K562 (cell line): ENCODE results near the gene ASRGL1. TPM values are rescaled to one million over a fixed set of nuclear protein-coding genes. Genes with fewer than 3 reads are reported as not detected.

Source experiments
- FOXA1 ChIP-seq: fragments of 450-650 bp; IDR thresholded peaks from 2 replicates; pipeline ENCODE4 v1.6.1; 2016; ENCODE audit warnings: mild to moderate bottlenecking, borderline replicate concordance
- HNRNPL ChIP-seq: fragments of 200-400 bp; formaldehyde crosslinking; IDR thresholded peaks from 2 replicates; pipeline ENCODE4 v1.6.1; 2017; ENCODE audit warnings: low read depth, mild to moderate bottlenecking, low read length
- KDM4B ChIP-seq, 2 experiments: fragments of 450-650 bp in 1 of 2; sonication (generic) in 1 of 2; IDR thresholded peaks; 2 replicates each; pipeline ENCODE4 v1.6.1; 2016 to 2017; ENCODE audit warnings: borderline replicate concordance in 2 of 2, antibody characterized with exemption in 1 of 2, low read depth in 1 of 2, mild to moderate bottlenecking in 1 of 2
- MBD1 ChIP-seq: fragments of 250-450 bp; sonication (Bioruptor Pico); IDR thresholded peaks from 2 replicates; pipeline ENCODE4 v1.8.0; 2022; ENCODE audit warnings: inconsistent platforms
- MNT ChIP-seq, 2 experiments: fragments of 450-650 bp; conservative IDR thresholded peaks; 2 replicates each; pipeline ENCODE4 v1.6.1; 2017; ENCODE audit warnings: mild to moderate bottlenecking in 2 of 2, moderate library complexity in 2 of 2
- NFE2L1 ChIP-seq: fragments of 450-650 bp; IDR thresholded peaks from 2 replicates; pipeline ENCODE4 v1.6.1; 2016; ENCODE audit warnings: missing genetic modification characterization, low read depth, mild to moderate bottlenecking, missing compliant biosample characterization, moderate library complexity, borderline replicate concordance
- POLR3G ChIP-seq: IDR thresholded peaks from 2 replicates; pipeline ENCODE4 v1.6.1; 2011; ENCODE audit not compliant: insufficient read length, insufficient replicate concordance; ENCODE audit errors: extremely low read depth
- PYGO2 ChIP-seq: fragments of 450-650 bp; IDR thresholded peaks from 2 replicates; pipeline ENCODE4 v1.6.1; 2016; ENCODE audit warnings: mild to moderate bottlenecking, missing genetic modification characterization, moderate library complexity, missing compliant biosample characterization
- RAD51 ChIP-seq: fragments of 450-650 bp; IDR thresholded peaks from 2 replicates; pipeline ENCODE4 v1.7.1; 2016; ENCODE audit warnings: low read depth, mild to moderate bottlenecking, borderline replicate concordance
- RBM25 ChIP-seq: fragments of 200-400 bp; formaldehyde crosslinking; IDR thresholded peaks from 2 replicates; pipeline ENCODE4 v1.6.1; 2018; ENCODE audit warnings: low read length, low read depth, moderate library complexity; ENCODE audit not compliant: severe bottlenecking
- TOE1 ChIP-seq, 2 experiments: fragments of 450-650 bp in 1 of 2; sonication (generic) in 1 of 2; formaldehyde crosslinking in 1 of 2; IDR thresholded peaks; 2 replicates each; pipeline versions ENCODE4 v1.7.1 to v1.8.0; 2016 to 2022; ENCODE audit warnings: borderline replicate concordance in 2 of 2, mild to moderate bottlenecking in 2 of 2, antibody characterized with exemption in 1 of 2, inconsistent platforms in 1 of 2, low read depth in 1 of 2, missing genetic modification reagents in 1 of 2, moderate library complexity in 1 of 2
- YBX1 ChIP-seq: fragments of 450-650 bp; IDR thresholded peaks from 2 replicates; pipeline ENCODE4 v1.7.1; 2016; ENCODE audit warnings: mild to moderate bottlenecking
- ZKSCAN1 ChIP-seq: fragments of 150-350 bp; IDR thresholded peaks from 2 replicates; pipeline ENCODE4 v1.6.1; 2016; ENCODE audit warnings: low read depth, low read length
- ZNF23 ChIP-seq: fragments of 250-450 bp; sonication (Bioruptor Pico); IDR thresholded peaks from 2 replicates; pipeline ENCODE4 v1.4.0; 2020; ENCODE audit warnings: mild to moderate bottlenecking
- ZNF311 ChIP-seq: fragments of 250-450 bp; sonication (Bioruptor Pico); IDR thresholded peaks from 2 replicates; pipeline ENCODE4 v1.4.0; 2020; ENCODE audit warnings: mild to moderate bottlenecking, moderate library complexity
- ZNF592 ChIP-seq: fragments of 450-650 bp; IDR thresholded peaks from 2 replicates; pipeline ENCODE4 v1.6.1; 2017; ENCODE audit warnings: antibody characterized with exemption, mild to moderate bottlenecking
- ZNF699 ChIP-seq: fragments of 250-450 bp; sonication (Bioruptor Pico); IDR thresholded peaks from 2 replicates; pipeline ENCODE4 v1.8.0; 2021; ENCODE audit warnings: mild to moderate bottlenecking, moderate library complexity; ENCODE audit not compliant: insufficient replicate concordance
- polyA plus RNA-seq, 8 experiments: library from polyadenylated mRNA; depleted of rRNA in 4 of 8; stranded (reverse) in 5 of 8; unstranded in 3 of 8; fragments of >200 nt; fragmentation: Nextera tagmentation in 2 of 8; fragmentation: Illumina TruSeq in 1 of 8; extraction: Ambion mirVana in 2 of 8; extraction: Trizol in 1 of 8; gene quantifications; 2 replicates each; pipeline versions ENCODE4 v1.2.1 to v1.2.3, GENCODE V29; 2011 to 2014; ENCODE audit warnings: inconsistent platforms in 1 of 8, missing spikeins in 1 of 8
- total RNA-seq, 7 experiments: library from RNA; depleted of rRNA in 6 of 7; stranded (reverse); fragments of >200 nt in 6 of 7; fragmentation: Illumina TruSeq in 2 of 7; extraction: Trizol in 2 of 7; gene quantifications; 2 replicates each; pipeline versions ENCODE4 v1.2.1 to v1.2.3, GENCODE V29; 2011 to 2021; ENCODE audit warnings: low replicate concordance in 1 of 7
- TF ChIP-seq, protein P1 (sequence below): fragments of 450-650 bp; formaldehyde crosslinking; IDR thresholded peaks from 2 replicates; pipeline ENCODE4 v1.4.0; 2022; ENCODE audit warnings: missing genetic modification characterization

ASRGL1 gene
- total and polyA plus RNA-seq, 9 of the 15 experiments (the other 6 are each of a cell fraction or from before 2014, with no cell fraction given), result 3.1 to 23.0 (median 11.2) TPM

GRCh38 chr11:62428871-62429560 is 91.8 kb downstream of the ASRGL1 start (continued):
- TF ChIP-seq RAD51 (no peak), ZNF311 (peak; percentile 61; the same call in 1 of the 2 replicates), YBX1 (no peak), POLR3G (no peak), RBM25 (no peak), ZKSCAN1 (no peak), KDM4B (IDR thresholded peaks at IDR 0.05; ENCODE audit: borderline replicate concordance in 2 of 2, low read depth in 1 of 2) (no peak), FOXA1 (no peak), HNRNPL (no peak), ZNF699 (CRISPR knock-in tag) (no peak), MNT (conservative IDR thresholded peaks at IDR 0.05) (no peak), MBD1 (CRISPR knock-in tag) (no peak), NFE2L1 (tag) (no peak), ZNF23 (0 out of 2 replicates have a peak, but pooled peaks have one; percentile 14), PYGO2 (0 out of 2 replicates have a peak, but pooled peaks have one; percentile 29), TOE1 (IDR thresholded peaks at IDR 0.05; ENCODE audit: borderline replicate concordance) (no peak), TOE1 (CRISPR knock-in tag; IDR thresholded peaks at IDR 0.05; ENCODE audit: borderline replicate concordance, low read depth) (no peak), ZNF592 (peak; percentile 51; the same call in 1 of the 2 replicates)
- TF ChIP-seq, protein P1, sequence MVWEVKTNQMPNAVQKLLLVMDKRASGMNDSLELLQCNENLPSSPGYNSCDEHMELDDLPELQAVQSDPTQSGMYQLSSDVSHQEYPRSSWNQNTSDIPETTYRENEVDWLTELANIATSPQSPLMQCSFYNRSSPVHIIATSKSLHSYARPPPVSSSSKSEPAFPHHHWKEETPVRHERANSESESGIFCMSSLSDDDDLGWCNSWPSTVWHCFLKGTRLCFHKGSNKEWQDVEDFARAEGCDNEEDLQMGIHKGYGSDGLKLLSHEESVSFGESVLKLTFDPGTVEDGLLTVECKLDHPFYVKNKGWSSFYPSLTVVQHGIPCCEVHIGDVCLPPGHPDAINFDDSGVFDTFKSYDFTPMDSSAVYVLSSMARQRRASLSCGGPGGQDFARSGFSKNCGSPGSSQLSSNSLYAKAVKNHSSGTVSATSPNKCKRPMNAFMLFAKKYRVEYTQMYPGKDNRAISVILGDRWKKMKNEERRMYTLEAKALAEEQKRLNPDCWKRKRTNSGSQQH (CRISPR knock-in tag), result no peak
